ENCODE data around the gene BGN. TPM values are rescaled to one million over a fixed set of nuclear protein-coding genes. Genes with fewer than 3 reads are reported as not detected.
A peak's percentile ranks its signal among the peaks of the same experiment; 100 is the strongest.

BGN gene
- total RNA-seq, 1 experiment from 2014 or later: not detected

DNA sequence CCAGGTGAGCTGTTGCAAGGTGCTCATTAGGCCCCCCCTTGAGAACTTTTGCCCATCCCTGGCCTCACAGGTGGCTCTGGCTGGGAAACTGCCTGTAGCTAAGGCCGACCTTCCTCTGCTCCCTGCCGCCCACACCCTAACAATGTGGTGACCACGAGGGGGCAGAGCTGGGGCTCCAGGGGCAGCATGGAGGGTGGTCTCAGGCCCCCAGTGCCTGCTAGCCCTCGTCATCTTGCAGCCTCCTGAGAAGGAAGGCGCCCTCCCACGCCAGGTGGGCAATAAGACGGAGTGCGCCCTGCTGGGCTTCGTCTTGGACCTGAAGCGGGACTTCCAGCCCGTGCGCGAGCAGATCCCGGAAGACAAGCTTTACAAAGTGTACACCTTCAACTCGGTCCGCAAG lies 55.0 kb downstream of the BGN start:
- BruUV-seq (replicated peaks): no TSS peak
- no peaks in the 10 kb centered on the region for H3K36me3 ChIP-seq (ENCODE audit: low read depth, low read length)
- H3K9me3 ChIP-seq (ENCODE audit: low read length): no peaks in the 10 kb centered on the region
- TF ChIP-seq EZH2phosphoT487 (IDR thresholded peaks at IDR 0.05; ENCODE audit: borderline replicate concordance, low read length) (no peak), EZH2 (IDR thresholded peaks at IDR 0.05; ENCODE audit: low read length, unreplicated experiment) (no peak)
- TF ChIP-seq, protein P1, sequence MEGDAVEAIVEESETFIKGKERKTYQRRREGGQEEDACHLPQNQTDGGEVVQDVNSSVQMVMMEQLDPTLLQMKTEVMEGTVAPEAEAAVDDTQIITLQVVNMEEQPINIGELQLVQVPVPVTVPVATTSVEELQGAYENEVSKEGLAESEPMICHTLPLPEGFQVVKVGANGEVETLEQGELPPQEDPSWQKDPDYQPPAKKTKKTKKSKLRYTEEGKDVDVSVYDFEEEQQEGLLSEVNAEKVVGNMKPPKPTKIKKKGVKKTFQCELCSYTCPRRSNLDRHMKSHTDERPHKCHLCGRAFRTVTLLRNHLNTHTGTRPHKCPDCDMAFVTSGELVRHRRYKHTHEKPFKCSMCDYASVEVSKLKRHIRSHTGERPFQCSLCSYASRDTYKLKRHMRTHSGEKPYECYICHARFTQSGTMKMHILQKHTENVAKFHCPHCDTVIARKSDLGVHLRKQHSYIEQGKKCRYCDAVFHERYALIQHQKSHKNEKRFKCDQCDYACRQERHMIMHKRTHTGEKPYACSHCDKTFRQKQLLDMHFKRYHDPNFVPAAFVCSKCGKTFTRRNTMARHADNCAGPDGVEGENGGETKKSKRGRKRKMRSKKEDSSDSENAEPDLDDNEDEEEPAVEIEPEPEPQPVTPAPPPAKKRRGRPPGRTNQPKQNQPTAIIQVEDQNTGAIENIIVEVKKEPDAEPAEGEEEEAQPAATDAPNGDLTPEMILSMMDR (conservative IDR thresholded peaks at IDR 0.05; ENCODE audit: low read depth, low read length): peak; percentile 30; the same call in 1 of the 2 replicates
- H2AFZ ChIP-seq (ENCODE audit: low read length): no peak overlapping the region
- H3F3A ChIP-seq (ENCODE audit: low read length, unreplicated experiment): no peaks in the 10 kb centered on the region
- POLR2A ChIA-PET (ENCODE audit: unreplicated experiment): no interaction called here
- H3K4me1 ChIP-seq (ENCODE audit: insufficient read depth, low read length): no peaks in the 10 kb centered on the region
- H3K27ac ChIP-seq (ENCODE audit: low read length): no peak overlapping the region
- H3K9me2 ChIP-seq (replicated peaks; ENCODE audit: low read length): no peaks in the 10 kb centered on the region
- no peak overlapping the region for H3K4me2 ChIP-seq (ENCODE audit: low read length)
- H3K9ac ChIP-seq (ENCODE audit: low read length): no peak overlapping the region
- H3K4me3 ChIP-seq (ENCODE audit: low read length): no peak overlapping the region
- H4K20me1 ChIP-seq (ENCODE audit: low read length): no peaks in the 10 kb centered on the region
- H3K79me2 ChIP-seq (ENCODE audit: low read length): no peaks in the 10 kb centered on the region
- H3K27me3 ChIP-seq (ENCODE audit: low read length): no peaks in the 10 kb centered on the region
- no peak for DNase-seq
- intact Hi-C loops (cut with micrococcal nuclease): no loop called here
- ATAC-seq: no peak
- CTCF ChIA-PET: no interaction called here

DNA sequence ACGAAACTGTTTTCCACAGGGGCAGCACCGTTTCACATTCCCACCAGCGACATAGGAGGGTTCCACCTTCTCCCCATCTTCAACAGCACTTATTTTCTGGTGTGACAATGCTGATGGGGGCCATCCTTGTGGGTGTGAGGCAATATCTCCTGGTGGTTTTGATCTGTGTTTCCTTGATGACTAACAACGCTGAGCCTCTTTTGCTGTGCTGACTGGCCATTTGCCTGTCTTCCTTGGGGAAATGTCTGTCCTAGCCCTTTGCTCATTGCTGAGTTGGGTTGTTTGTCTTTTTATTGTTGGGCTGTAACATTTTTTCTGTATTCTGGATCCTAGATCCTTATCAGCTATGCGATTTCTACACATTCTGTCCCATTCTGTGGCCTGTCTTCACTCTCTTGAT lies 56.4 kb downstream of the BGN start:
- ChIA-PET CTCF (no interaction called here), POLR2A (ENCODE audit: unreplicated experiment) (no interaction called here)
- Histone ChIP-seq H3K9me3 (ENCODE audit: low read length) (no peaks in the 10 kb centered on the region), H3K4me2 (ENCODE audit: low read length) (no peak overlapping the region), H3K27me3 (ENCODE audit: low read length) (no peaks in the 10 kb centered on the region), H3K27ac (ENCODE audit: low read length) (no peak overlapping the region), H3K4me3 (ENCODE audit: low read length) (no peak overlapping the region), H3F3A (ENCODE audit: low read length, unreplicated experiment) (no peaks in the 10 kb centered on the region), H4K20me1 (ENCODE audit: low read length) (no peaks in the 10 kb centered on the region), H3K4me1 (ENCODE audit: insufficient read depth, low read length) (no peaks in the 10 kb centered on the region), H3K9me2 (replicated peaks; ENCODE audit: low read length) (no peaks in the 10 kb centered on the region), H2AFZ (ENCODE audit: low read length) (no peak overlapping the region), H3K79me2 (ENCODE audit: low read length) (no peaks in the 10 kb centered on the region), H3K36me3 (ENCODE audit: low read depth, low read length) (no peaks in the 10 kb centered on the region), H3K9ac (ENCODE audit: low read length) (no peak overlapping the region)
- DNase-seq: no peak
- TF ChIP-seq EZH2phosphoT487 (IDR thresholded peaks at IDR 0.05; ENCODE audit: borderline replicate concordance, low read length) (no peak), EZH2 (IDR thresholded peaks at IDR 0.05; ENCODE audit: low read length, unreplicated experiment) (no peak)
- TF ChIP-seq, protein P1 (conservative IDR thresholded peaks at IDR 0.05; ENCODE audit: low read depth, low read length): no peak
- BruUV-seq (replicated peaks): no TSS peak
- intact Hi-C loops (cut with micrococcal nuclease): no loop called here
- ATAC-seq: no peak

DNA sequence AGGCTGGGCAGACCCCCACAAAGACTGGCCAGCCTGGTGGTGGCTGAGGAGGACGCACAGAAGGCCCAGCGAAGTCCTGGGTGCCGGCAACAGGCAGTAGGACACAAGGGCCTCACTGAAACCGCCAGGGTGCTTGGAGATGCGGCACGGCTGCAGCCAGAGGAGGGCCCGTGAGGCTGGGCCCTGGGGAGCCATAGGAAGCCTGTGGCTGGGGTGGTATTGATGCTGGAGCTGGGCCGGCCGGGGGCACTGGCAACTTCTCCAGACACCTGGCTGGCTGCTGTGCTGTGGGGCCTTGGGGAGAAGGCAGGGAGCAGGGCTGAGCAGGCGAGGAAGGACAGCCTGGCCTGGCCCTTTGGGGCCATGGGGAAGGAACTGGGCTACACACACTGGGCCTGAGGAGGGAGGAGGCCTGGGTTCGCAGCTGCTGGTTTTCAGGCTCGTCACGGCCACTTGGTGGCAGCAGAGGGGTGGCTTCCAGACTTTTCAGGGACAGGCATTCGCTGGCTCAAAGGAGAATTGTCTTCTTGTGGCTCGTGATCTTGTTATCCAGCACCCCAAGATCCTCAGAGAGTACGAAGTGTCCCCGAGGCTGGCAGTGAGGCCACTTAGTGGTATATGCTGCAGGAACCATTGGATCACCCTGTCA lies 59.9 kb downstream of the BGN start:
- no peak overlapping the region for H3K4me2 ChIP-seq (ENCODE audit: low read length)
- H3K4me3 ChIP-seq (ENCODE audit: low read length): no peak overlapping the region
- H3K9ac ChIP-seq (ENCODE audit: low read length): no peak overlapping the region
- intact Hi-C loops (cut with micrococcal nuclease): loop anchor here (1.0 kb wide), 1 partner anchor 114 kb away; no protein-coding TSS in a partner anchor
- ChIA-PET CTCF (interaction anchor here (0.6 to 1.0 kb wide), 3 partner anchors 35 to 113 kb away, joined by 4 to 5 read pairs (median 4); partner anchors contain the start of gene DUSP9), POLR2A (ENCODE audit: unreplicated experiment) (no interaction called here)
- no peaks in the 10 kb centered on the region for H3K9me2 ChIP-seq (replicated peaks; ENCODE audit: low read length)
- H3K27me3 ChIP-seq (ENCODE audit: low read length): no peaks in the 10 kb centered on the region
- H2AFZ ChIP-seq (ENCODE audit: low read length): no peak overlapping the region
- H3K9me3 ChIP-seq (ENCODE audit: low read length): no peaks in the 10 kb centered on the region
- H4K20me1 ChIP-seq (ENCODE audit: low read length): no peaks in the 10 kb centered on the region
- H3K4me1 ChIP-seq (ENCODE audit: insufficient read depth, low read length): no peaks in the 10 kb centered on the region
- no peaks in the 10 kb centered on the region for H3F3A ChIP-seq (ENCODE audit: low read length, unreplicated experiment)
- no peaks in the 10 kb centered on the region for H3K36me3 ChIP-seq (ENCODE audit: low read depth, low read length)
- no TSS peak for BruUV-seq (replicated peaks)
- no peaks in the 10 kb centered on the region for H3K79me2 ChIP-seq (ENCODE audit: low read length)
- ATAC-seq (peak; percentile 92), DNase-seq (peak; percentile 61)
- H3K27ac ChIP-seq (ENCODE audit: low read length): no peak overlapping the region
- TF ChIP-seq, protein P1 (conservative IDR thresholded peaks at IDR 0.05; ENCODE audit: low read depth, low read length): peak; percentile 76
- no peak for TF ChIP-seq EZH2 (IDR thresholded peaks at IDR 0.05; ENCODE audit: low read length, unreplicated experiment)
